ENCODE data around the gene LRP1B.

LRP1B gene

GRCh38 chr2:141709756-141710155 lies 421.1 kb downstream of the LRP1B start:
- H3F3A ChIP-seq (ENCODE audit: control insufficient read depth, insufficient read depth) = no peaks in the 10 kb centered on the region
- no peaks in the 10 kb centered on the region for H3K27me3 ChIP-seq (ENCODE audit: control insufficient read depth, low read length)
- H3K4me3 ChIP-seq (ENCODE audit: low read length) = no peak overlapping the region
- H3K4me2 ChIP-seq (ENCODE audit: low read length) = no peak overlapping the region
- H3K27ac ChIP-seq (ENCODE audit: low read depth, low read length) = no peak overlapping the region
- TF ChIP-seq, protein P1, sequence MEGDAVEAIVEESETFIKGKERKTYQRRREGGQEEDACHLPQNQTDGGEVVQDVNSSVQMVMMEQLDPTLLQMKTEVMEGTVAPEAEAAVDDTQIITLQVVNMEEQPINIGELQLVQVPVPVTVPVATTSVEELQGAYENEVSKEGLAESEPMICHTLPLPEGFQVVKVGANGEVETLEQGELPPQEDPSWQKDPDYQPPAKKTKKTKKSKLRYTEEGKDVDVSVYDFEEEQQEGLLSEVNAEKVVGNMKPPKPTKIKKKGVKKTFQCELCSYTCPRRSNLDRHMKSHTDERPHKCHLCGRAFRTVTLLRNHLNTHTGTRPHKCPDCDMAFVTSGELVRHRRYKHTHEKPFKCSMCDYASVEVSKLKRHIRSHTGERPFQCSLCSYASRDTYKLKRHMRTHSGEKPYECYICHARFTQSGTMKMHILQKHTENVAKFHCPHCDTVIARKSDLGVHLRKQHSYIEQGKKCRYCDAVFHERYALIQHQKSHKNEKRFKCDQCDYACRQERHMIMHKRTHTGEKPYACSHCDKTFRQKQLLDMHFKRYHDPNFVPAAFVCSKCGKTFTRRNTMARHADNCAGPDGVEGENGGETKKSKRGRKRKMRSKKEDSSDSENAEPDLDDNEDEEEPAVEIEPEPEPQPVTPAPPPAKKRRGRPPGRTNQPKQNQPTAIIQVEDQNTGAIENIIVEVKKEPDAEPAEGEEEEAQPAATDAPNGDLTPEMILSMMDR (IDR thresholded peaks at IDR 0.05; ENCODE audit: low read depth, low read length, poor library complexity, severe bottlenecking) = no peak
- TF ChIP-seq EZH2phosphoT487 (IDR thresholded peaks at IDR 0.05; ENCODE audit: borderline replicate concordance, low read length) = no peak
- no peaks in the 10 kb centered on the region for H3K79me2 ChIP-seq (ENCODE audit: control insufficient read depth, low read length)
- H3K36me3 ChIP-seq (ENCODE audit: control insufficient read depth, low read length) = no peaks in the 10 kb centered on the region
- no peaks in the 10 kb centered on the region for H3K4me1 ChIP-seq (ENCODE audit: control insufficient read depth, low read length)
- H4K20me1 ChIP-seq (ENCODE audit: control insufficient read depth, insufficient read depth, low read depth, low read length) = no peaks in the 10 kb centered on the region
- no peaks in the 10 kb centered on the region for H3K9me3 ChIP-seq (ENCODE audit: control insufficient read depth, insufficient read depth, low read length)
- H3K9me2 ChIP-seq (replicated peaks; ENCODE audit: control insufficient read depth, low read length) = no peaks in the 10 kb centered on the region

DNA sequence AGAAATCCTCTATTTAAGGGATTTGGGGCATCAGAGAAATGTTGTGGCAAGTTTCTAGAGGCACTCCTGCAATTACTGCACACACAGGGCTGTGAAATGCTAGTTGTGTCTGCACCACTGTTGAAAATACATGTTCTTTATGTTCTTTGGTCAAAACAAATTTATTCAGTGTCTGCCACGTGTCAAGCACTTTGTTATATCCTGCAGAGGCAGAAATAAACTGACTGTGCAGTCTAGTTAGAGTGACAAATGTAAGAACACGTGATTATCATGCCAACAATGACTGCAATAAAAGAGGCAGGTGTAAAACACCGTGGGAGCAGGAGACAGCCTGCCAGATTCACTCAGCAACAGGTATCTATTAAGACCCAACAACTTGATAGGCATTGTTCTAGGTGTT lies 423.3 kb downstream of the LRP1B start:
- no peaks in the 10 kb centered on the region for H3K27me3 ChIP-seq (ENCODE audit: control insufficient read depth, low read length)
- TF ChIP-seq, protein P1 (IDR thresholded peaks at IDR 0.05; ENCODE audit: low read depth, low read length, poor library complexity, severe bottlenecking) = no peak
- no peak for TF ChIP-seq EZH2phosphoT487 (IDR thresholded peaks at IDR 0.05; ENCODE audit: borderline replicate concordance, low read length)
- no peak overlapping the region for H3K4me2 ChIP-seq (ENCODE audit: low read length)
- H3K9me2 ChIP-seq (replicated peaks; ENCODE audit: control insufficient read depth, low read length) = no peaks in the 10 kb centered on the region
- H4K20me1 ChIP-seq (ENCODE audit: control insufficient read depth, insufficient read depth, low read depth, low read length) = no peaks in the 10 kb centered on the region
- H3K4me1 ChIP-seq (ENCODE audit: control insufficient read depth, low read length) = no peaks in the 10 kb centered on the region
- H3F3A ChIP-seq (ENCODE audit: control insufficient read depth, insufficient read depth) = no peaks in the 10 kb centered on the region
- no peaks in the 10 kb centered on the region for H3K9me3 ChIP-seq (ENCODE audit: control insufficient read depth, insufficient read depth, low read length)
- H3K27ac ChIP-seq (ENCODE audit: low read depth, low read length) = no peak overlapping the region
- H3K4me3 ChIP-seq (ENCODE audit: low read length) = no peak overlapping the region
- no peaks in the 10 kb centered on the region for H3K36me3 ChIP-seq (ENCODE audit: control insufficient read depth, low read length)
- H3K79me2 ChIP-seq (ENCODE audit: control insufficient read depth, low read length) = no peaks in the 10 kb centered on the region

GRCh38 chr2:141704541-141704940 lies 426.3 kb downstream of the LRP1B start:
- Histone ChIP-seq H3K79me2 (ENCODE audit: control insufficient read depth, low read length) (no peaks in the 10 kb centered on the region), H3K9me3 (ENCODE audit: control insufficient read depth, insufficient read depth, low read length) (no peaks in the 10 kb centered on the region), H3K27ac (ENCODE audit: low read depth, low read length) (no peak overlapping the region), H3K4me3 (ENCODE audit: low read length) (no peak overlapping the region), H3K9me2 (replicated peaks; ENCODE audit: control insufficient read depth, low read length) (no peaks in the 10 kb centered on the region), H3K27me3 (ENCODE audit: control insufficient read depth, low read length) (no peaks in the 10 kb centered on the region), H3K36me3 (ENCODE audit: control insufficient read depth, low read length) (no peaks in the 10 kb centered on the region), H3F3A (ENCODE audit: control insufficient read depth, insufficient read depth) (no peaks in the 10 kb centered on the region), H3K4me1 (ENCODE audit: control insufficient read depth, low read length) (no peaks in the 10 kb centered on the region), H3K4me2 (ENCODE audit: low read length) (no peak overlapping the region), H4K20me1 (ENCODE audit: control insufficient read depth, insufficient read depth, low read depth, low read length) (no peaks in the 10 kb centered on the region)
- TF ChIP-seq EZH2phosphoT487 (IDR thresholded peaks at IDR 0.05; ENCODE audit: borderline replicate concordance, low read length) = no peak
- TF ChIP-seq, protein P1 (IDR thresholded peaks at IDR 0.05; ENCODE audit: low read depth, low read length, poor library complexity, severe bottlenecking) = no peak

- H3F3A ChIP-seq (ENCODE audit: control insufficient read depth, insufficient read depth) = no peaks in the 10 kb centered on the region
- no peaks in the 10 kb centered on the region for H4K20me1 ChIP-seq (ENCODE audit: control insufficient read depth, insufficient read depth, low read depth, low read length)
- no peaks in the 10 kb centered on the region for H3K4me1 ChIP-seq (ENCODE audit: control insufficient read depth, low read length)
- H3K27ac ChIP-seq (ENCODE audit: low read depth, low read length) = no peak overlapping the region
- TF ChIP-seq, protein P1 (IDR thresholded peaks at IDR 0.05; ENCODE audit: low read depth, low read length, poor library complexity, severe bottlenecking) = no peak
- TF ChIP-seq EZH2phosphoT487 (IDR thresholded peaks at IDR 0.05; ENCODE audit: borderline replicate concordance, low read length) = no peak
- H3K4me3 ChIP-seq (ENCODE audit: low read length) = no peak overlapping the region
- H3K9me3 ChIP-seq (ENCODE audit: control insufficient read depth, insufficient read depth, low read length) = no peaks in the 10 kb centered on the region
- H3K36me3 ChIP-seq (ENCODE audit: control insufficient read depth, low read length) = no peaks in the 10 kb centered on the region
- no peaks in the 10 kb centered on the region for H3K9me2 ChIP-seq (replicated peaks; ENCODE audit: control insufficient read depth, low read length)
- no peak overlapping the region for H3K4me2 ChIP-seq (ENCODE audit: low read length)
- H3K79me2 ChIP-seq (ENCODE audit: control insufficient read depth, low read length) = no peaks in the 10 kb centered on the region
- H3K27me3 ChIP-seq (ENCODE audit: control insufficient read depth, low read length) = no peaks in the 10 kb centered on the region
Observed at GRCh38 chr2:141703501-141703900, 427.3 kb downstream of the LRP1B start.
